GM12892 (cell line): ENCODE measurements around the gene THAP4.

Experiments
- POLR2A ChIP-seq: IDR thresholded peaks from 2 replicates; pipeline ENCODE4 v1.6.1; 2011; ENCODE audit warnings: low read depth, low read length, control low read depth
- POLR2AphosphoS5 ChIP-seq: IDR thresholded peaks from 2 replicates; pipeline ENCODE4 v1.6.1; 2011; ENCODE audit warnings: low read depth, low read length, control low read depth
- TAF1 ChIP-seq: IDR thresholded peaks from 2 replicates; pipeline ENCODE4 v1.6.1; 2011; ENCODE audit warnings: low read depth, mild to moderate bottlenecking, control low read depth, low read length, borderline replicate concordance

DNA sequence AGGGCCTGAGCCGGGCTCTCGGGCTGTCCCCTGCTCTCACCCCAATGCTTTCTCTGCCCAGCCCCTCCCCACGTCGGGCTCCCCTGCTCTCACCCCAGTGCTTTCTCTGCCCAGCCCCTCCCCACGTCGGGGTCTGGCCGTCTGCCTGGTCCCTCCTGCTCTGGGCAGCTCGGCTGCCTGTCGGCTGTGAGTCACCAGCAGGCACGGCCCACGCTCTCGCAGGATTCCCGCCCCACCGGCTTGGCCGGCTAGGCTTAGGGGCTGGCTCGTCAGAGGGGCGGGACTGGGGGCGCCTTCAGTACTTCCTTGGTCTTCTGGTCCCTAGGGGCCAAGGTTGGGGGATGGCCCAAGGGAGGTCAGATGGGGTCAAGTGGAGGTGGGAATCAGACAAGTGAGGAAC is 75.1 kb downstream of the THAP4 start:
- TF ChIP-seq POLR2AphosphoS5: no peak
- TF ChIP-seq POLR2A: no peak
- TF ChIP-seq TAF1: no peak
